B cell (primary cell): ENCODE results near the gene PSME3. TPM values are rescaled to one million over a fixed set of nuclear protein-coding genes. Genes with fewer than 3 reads are reported as not detected.

Source experiments
- ATAC-seq: fragments of 200-7000 bp; cut with Tn5 transposase; one replicate; pipeline ENCODE4 v1.10.0; 2021; ENCODE audit warnings: low read depth, mild to moderate bottlenecking, moderate number of reproducible peaks, moderate library complexity
- CTCF ChIA-PET: fragments of 350-600 bp; sonication (Branson Sonifier 250); formaldehyde crosslinking; loops from one replicate; lab custom pipeline; 2021; ENCODE audit warnings: antibody characterized with exemption, inconsistent platforms; lab: Charles Lee
- POLR2A ChIA-PET: fragments of 350-600 bp; sonication (Branson Sonifier 250); formaldehyde crosslinking; loops from one replicate; lab custom pipeline; 2021; ENCODE audit warnings: antibody characterized with exemption; lab: Charles Lee
- DNase-seq: peaks from one replicate; pipeline ENCODE4 v3.0.0; 2013
- H2AFZ ChIP-seq: 2 replicates; pipeline ENCODE4 v1.6.1; 2012; ENCODE audit warnings: mild to moderate bottlenecking, low read depth, low read length; ENCODE audit not compliant: insufficient read depth, poor library complexity, severe bottlenecking
- H3K27ac ChIP-seq, 2 donors: 1 replicate in 1 of 2; 2 replicates in 1 of 2; pipeline ENCODE4 v1.5.1; 2012 to 2013; ENCODE audit warnings: low read length in 2 of 2, mild to moderate bottlenecking in 2 of 2, moderate library complexity in 1 of 2
- H3K27me3 ChIP-seq, 4 experiments: fragments of 200-600 bp in 1 of 4; sonication (generic) in 1 of 4; replicated peaks in 1 of 4; 1 replicate in 2 of 4; 2 replicates in 2 of 4; pipeline versions ENCODE4 v1.6.1 to v1.7.0; 2013 to 2016; ENCODE audit warnings: low read length in 3 of 4, mild to moderate bottlenecking in 2 of 4, mixed read lengths in 1 of 4, moderate library complexity in 1 of 4; ENCODE audit not compliant: insufficient read depth in 4 of 4, control insufficient read depth in 3 of 4; ENCODE audit errors: control extremely low read depth in 1 of 4
- H3K36me3 ChIP-seq, 2 experiments: replicated peaks in 1 of 2; 1 replicate in 1 of 2; 2 replicates in 1 of 2; pipeline versions ENCODE4 v1.6.1 to v1.7.1; 2013; ENCODE audit warnings: low read length in 1 of 2; ENCODE audit not compliant: insufficient read depth in 2 of 2, control insufficient read depth in 1 of 2; ENCODE audit errors: control extremely low read depth in 1 of 2, extremely low read depth in 1 of 2
- H3K4me1 ChIP-seq, 2 donors: fragments of 200-600 bp in 1 of 2; sonication (generic) in 1 of 2; 1 replicate in 1 of 2; 2 replicates in 1 of 2; pipeline versions ENCODE4 v1.5.1 to v1.6.1; 2013 to 2017; ENCODE audit warnings: low read length in 2 of 2; ENCODE audit not compliant: control insufficient read depth in 2 of 2, insufficient read depth in 2 of 2
- H3K4me2 ChIP-seq: replicated peaks from 2 replicates; pipeline ENCODE3; 2012; ENCODE audit warnings: mild to moderate bottlenecking, low read depth, low read length; ENCODE audit not compliant: poor library complexity, severe bottlenecking
- H3K4me3 ChIP-seq, 5 experiments: fragments of 200-600 bp in 1 of 5; sonication (generic) in 1 of 5; 1 replicate in 3 of 5; 2 replicates in 2 of 5; pipeline versions ENCODE4 v1.5.1 to v1.7.0; 2011 to 2016; ENCODE audit warnings: low read length in 4 of 5, mild to moderate bottlenecking in 4 of 5, low read depth in 2 of 5, control low read depth in 1 of 5, moderate library complexity in 1 of 5; ENCODE audit not compliant: insufficient read depth in 1 of 5; ENCODE audit errors: control extremely low read depth in 1 of 5, extremely low read depth in 1 of 5
- H3K79me2 ChIP-seq: fragments of 200-600 bp; sonication (generic); one replicate; pipeline ENCODE4 v1.6.0; 2016; ENCODE audit warnings: low read length; ENCODE audit not compliant: control insufficient read depth, insufficient read depth
- H3K9ac ChIP-seq: fragments of 200-600 bp; sonication (generic); 2 replicates; pipeline ENCODE4 v1.6.1; 2017; ENCODE audit warnings: mild to moderate bottlenecking, low read length, moderate library complexity
- H3K9me3 ChIP-seq, 3 donors: one replicate each; pipeline versions ENCODE4 v1.6.1 to v1.7.1; 2013; ENCODE audit warnings: low read length in 2 of 3; ENCODE audit not compliant: control insufficient read depth in 2 of 3, insufficient read depth in 1 of 3; ENCODE audit errors: control extremely low read depth in 1 of 3
- H4K20me1 ChIP-seq: 2 replicates; pipeline ENCODE4 v1.6.0; 2012; ENCODE audit warnings: mild to moderate bottlenecking, low read length; ENCODE audit not compliant: insufficient read depth, control insufficient read depth, poor library complexity, severe bottlenecking
- H3K27ac Mint-ChIP-seq: one replicate; pipeline ENCODE4 v1.8.0; 2021; ENCODE audit warnings: mixed read lengths
- H3K27me3 Mint-ChIP-seq: one replicate; pipeline ENCODE4 v1.8.0; 2021; ENCODE audit warnings: mixed read lengths
- H3K4me1 Mint-ChIP-seq: one replicate; pipeline ENCODE4 v1.8.0; 2021; ENCODE audit warnings: mixed read lengths
- H3K4me3 Mint-ChIP-seq: one replicate; pipeline ENCODE4 v1.8.0; 2021; ENCODE audit warnings: mixed read lengths
- H3K9me3 Mint-ChIP-seq: one replicate; pipeline ENCODE4 v1.8.0; 2022; ENCODE audit warnings: mixed read lengths; ENCODE audit not compliant: insufficient read depth
- EZH2 ChIP-seq: IDR thresholded peaks from 2 replicates; pipeline ENCODE4 v1.6.1; 2012; ENCODE audit warnings: borderline replicate concordance, low read depth, mild to moderate bottlenecking, moderate library complexity, low read length; ENCODE audit not compliant: insufficient read depth, poor library complexity, severe bottlenecking
- WGBS: methylation state at CpG from one replicate; pipeline ENCODE4 v1.1.5; 2013; ENCODE audit warnings: missing lambda C conversion rate; ENCODE audit not compliant: insufficient coverage; 5-methylcytosine and 5-hydroxymethylcytosine counted together
- intact Hi-C: fragments of 100-400 bp; cut with micrococcal nuclease; formaldehyde crosslinking; loops from one replicate; pipeline ENCODE4 v1.10.0; 2022
- polyA plus RNA-seq: library from polyadenylated mRNA; depleted of rRNA; stranded (reverse); fragments of >200 nt; gene quantifications from 2 replicates; pipeline ENCODE4 v1.2.3, GENCODE V29; 2012
- total RNA-seq, 2 donors: library from RNA; stranded (reverse); fragments of 120-200 nt in 1 of 2; gene quantifications; 1 replicate in 1 of 2; 2 replicates in 1 of 2; pipeline versions ENCODE4 v1.2.3 to v1.2.4, GENCODE V29; 2013 to 2022
- TF ChIP-seq, protein P1 (sequence below): fragments of 200-600 bp; IDR thresholded peaks from one replicate; pipeline ENCODE4 v1.8.0; 2022; ENCODE audit warnings: antibody characterized with exemption, mild to moderate bottlenecking

The PSME3 gene
- total and polyA plus RNA-seq, 2 donors (not counting 1 experiment from before 2014, with no cell fraction given) = 43.4 to 76.2 TPM

DNA sequence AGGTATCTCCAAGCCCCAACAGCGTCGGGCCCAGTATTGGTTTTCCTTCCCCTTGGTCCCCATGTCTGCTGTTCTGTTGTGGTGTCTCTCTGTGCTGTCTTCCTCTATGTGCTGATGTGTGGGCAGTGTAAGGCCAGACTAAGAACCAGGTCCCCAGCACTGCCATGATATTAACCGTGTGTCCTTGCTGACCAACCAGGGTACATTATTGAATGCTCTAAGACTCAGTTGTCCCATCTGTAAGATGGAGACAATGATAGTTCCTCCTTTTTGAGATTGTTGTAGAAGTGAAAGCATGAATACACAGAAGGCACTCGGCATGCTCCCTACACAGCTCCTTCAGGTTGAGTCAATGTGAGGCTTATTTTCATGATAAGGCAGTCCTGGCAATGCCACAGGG lies 38.5 kb downstream of the PSME3 start:
- H2AFZ ChIP-seq = no peak overlapping the region
- H3K4me1 ChIP-seq = no peaks in the 10 kb centered on the region
- H3K27ac ChIP-seq = no peak overlapping the region
- no peak overlapping the region for H3K9ac ChIP-seq
- no peak overlapping the region for H3K4me2 ChIP-seq
- Mint-ChIP-seq H3K4me3 (no peak overlapping the region), H3K9me3 (no peaks in the 10 kb centered on the region), H3K27ac (no peak overlapping the region), H3K27me3 (peaks cover 25% of the 10 kb centered on the region), H3K4me1 (no peaks in the 10 kb centered on the region)
- ATAC-seq (no peak), DNase-seq (no peak)
- H3K36me3 ChIP-seq = no peaks in the 10 kb centered on the region
- H3K27me3 ChIP-seq = peaks cover 0 to 11% (median 0%) of the 10 kb centered on the region in 4 experiments
- intact Hi-C loops = no loop called here
- POLR2A ChIA-PET = no interaction called here
- no peaks in the 10 kb centered on the region for H4K20me1 ChIP-seq
- CTCF ChIA-PET = no interaction called here
- peaks cover 0 to 5% (median 4%) of the 10 kb centered on the region in 3 donors for H3K9me3 ChIP-seq
- H3K79me2 ChIP-seq = no peaks in the 10 kb centered on the region
- no peak overlapping the region for H3K4me3 ChIP-seq
- no CpG with 5 or more reads among the region's 4 CpGs for WGBS
- no peak for TF ChIP-seq EZH2
- TF ChIP-seq, protein P1, sequence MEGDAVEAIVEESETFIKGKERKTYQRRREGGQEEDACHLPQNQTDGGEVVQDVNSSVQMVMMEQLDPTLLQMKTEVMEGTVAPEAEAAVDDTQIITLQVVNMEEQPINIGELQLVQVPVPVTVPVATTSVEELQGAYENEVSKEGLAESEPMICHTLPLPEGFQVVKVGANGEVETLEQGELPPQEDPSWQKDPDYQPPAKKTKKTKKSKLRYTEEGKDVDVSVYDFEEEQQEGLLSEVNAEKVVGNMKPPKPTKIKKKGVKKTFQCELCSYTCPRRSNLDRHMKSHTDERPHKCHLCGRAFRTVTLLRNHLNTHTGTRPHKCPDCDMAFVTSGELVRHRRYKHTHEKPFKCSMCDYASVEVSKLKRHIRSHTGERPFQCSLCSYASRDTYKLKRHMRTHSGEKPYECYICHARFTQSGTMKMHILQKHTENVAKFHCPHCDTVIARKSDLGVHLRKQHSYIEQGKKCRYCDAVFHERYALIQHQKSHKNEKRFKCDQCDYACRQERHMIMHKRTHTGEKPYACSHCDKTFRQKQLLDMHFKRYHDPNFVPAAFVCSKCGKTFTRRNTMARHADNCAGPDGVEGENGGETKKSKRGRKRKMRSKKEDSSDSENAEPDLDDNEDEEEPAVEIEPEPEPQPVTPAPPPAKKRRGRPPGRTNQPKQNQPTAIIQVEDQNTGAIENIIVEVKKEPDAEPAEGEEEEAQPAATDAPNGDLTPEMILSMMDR = no peak

DNA sequence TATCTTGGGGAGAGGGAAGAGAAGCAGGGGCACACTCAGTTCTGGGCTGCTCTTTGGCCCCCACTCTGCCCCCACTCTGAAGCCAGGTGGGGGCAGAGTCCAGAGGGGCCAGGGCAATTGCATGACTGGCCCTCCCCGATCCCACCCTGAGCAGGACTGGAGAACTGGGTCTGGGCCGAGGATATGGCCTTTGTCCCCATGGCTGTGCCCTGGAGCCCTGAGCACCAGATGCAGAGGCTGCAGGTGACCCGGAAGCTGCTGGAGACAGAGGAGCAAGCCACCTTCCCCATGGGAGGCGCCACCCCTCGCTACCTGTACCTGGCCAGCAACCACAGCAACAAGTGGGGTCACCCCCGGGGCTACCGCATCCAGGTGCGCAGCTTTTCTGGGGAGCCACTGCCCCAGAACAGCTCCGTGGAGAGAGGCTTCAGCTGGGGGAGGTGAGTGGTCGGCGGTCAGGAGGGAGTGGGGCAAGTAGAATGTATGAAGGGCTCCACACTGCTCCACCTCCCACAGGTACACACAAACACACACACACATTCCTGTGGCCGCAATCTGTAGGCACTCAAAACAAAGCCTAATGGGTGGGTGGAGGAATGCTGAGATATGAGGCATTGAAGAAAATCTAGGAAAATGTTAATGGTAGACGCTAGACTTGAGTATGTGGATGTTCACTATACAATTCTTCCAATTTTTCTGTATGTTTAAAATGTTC lies 39.2 kb downstream of the PSME3 start:
- Mint-ChIP-seq H3K4me1 (no peaks in the 10 kb centered on the region), H3K27me3 (peaks cover 24% of the 10 kb centered on the region), H3K27ac (no peak overlapping the region), H3K9me3 (no peaks in the 10 kb centered on the region), H3K4me3 (no peak overlapping the region)
- H2AFZ ChIP-seq = no peak overlapping the region
- ChIA-PET CTCF (no interaction called here), POLR2A (no interaction called here)
- no peaks in the 10 kb centered on the region for H4K20me1 ChIP-seq
- TF ChIP-seq, protein P1 = no peak
- H3K4me1 ChIP-seq = no peaks in the 10 kb centered on the region
- 95% methylated on average over 5 of the region's 13 CpGs for WGBS
- H3K27ac ChIP-seq = no peak overlapping the region
- H3K9me3 ChIP-seq = peaks cover 0 to 5% (median 4%) of the 10 kb centered on the region in 3 donors
- peaks cover 0 to 11% (median 0%) of the 10 kb centered on the region in 4 experiments for H3K27me3 ChIP-seq
- no peak for DNase-seq
- H3K4me3 ChIP-seq = no peak overlapping the region
- no peak overlapping the region for H3K4me2 ChIP-seq
- H3K79me2 ChIP-seq = no peaks in the 10 kb centered on the region
- no peak for ATAC-seq
- no peak overlapping the region for H3K9ac ChIP-seq
- intact Hi-C loops = no loop called here
- no peaks in the 10 kb centered on the region for H3K36me3 ChIP-seq
